HepG2 (cell line): ENCODE measurements around the gene OPTN. TPM values are rescaled to one million over a fixed set of nuclear protein-coding genes. Genes with fewer than 3 reads are reported as not detected.
A peak's percentile ranks its signal among the peaks of the same experiment; 100 is the strongest.

ENCODE experiments used
- BRCA1 ChIP-seq: sonication (generic); formaldehyde crosslinking; IDR thresholded peaks from 2 replicates; pipeline ENCODE4 v1.4.0; 2020; ENCODE audit warnings: missing genetic modification reagents
- DNMT3B ChIP-seq: conservative IDR thresholded peaks from 2 replicates; pipeline ENCODE4 v1.6.1; 2016; ENCODE audit warnings: missing biosample characterization, control low read depth
- FLYWCH1 ChIP-seq: sonication (generic); formaldehyde crosslinking; IDR thresholded peaks from 2 replicates; pipeline ENCODE4 v1.8.1; 2023; ENCODE audit warnings: mild to moderate bottlenecking, missing genetic modification reagents
- HDAC1 ChIP-seq: sonication (generic); formaldehyde crosslinking; IDR thresholded peaks from 2 replicates; pipeline ENCODE4 v1.5.1; 2020; ENCODE audit warnings: mild to moderate bottlenecking, missing genetic modification reagents
- HNRNPL ChIP-seq: fragments of 200-400 bp; formaldehyde crosslinking; IDR thresholded peaks from 2 replicates; pipeline ENCODE4 v1.6.1; 2017; ENCODE audit warnings: mild to moderate bottlenecking, low read depth, low read length
- IKZF5 ChIP-seq: IDR thresholded peaks from 2 replicates; pipeline ENCODE4 v1.6.1; 2018; ENCODE audit warnings: missing genetic modification reagents, mild to moderate bottlenecking, missing compliant biosample characterization
- LCORL ChIP-seq, 2 experiments: fragments of 450-650 bp in 1 of 2; sonication (generic) in 1 of 2; formaldehyde crosslinking in 1 of 2; IDR thresholded peaks; 2 replicates each; pipeline versions ENCODE4 v1.5.0 to v1.6.1; 2017 to 2020; ENCODE audit warnings: antibody characterized with exemption in 1 of 2, missing genetic modification reagents in 1 of 2
- MEF2D ChIP-seq: sonication (generic); formaldehyde crosslinking; IDR thresholded peaks from 2 replicates; pipeline ENCODE4 v1.5.1; 2020; ENCODE audit warnings: mild to moderate bottlenecking, missing genetic modification reagents
- MXD4 ChIP-seq: IDR thresholded peaks from 2 replicates; pipeline ENCODE4 v1.6.1; 2016; ENCODE audit warnings: mild to moderate bottlenecking, missing biosample characterization, missing genetic modification reagents
- NFYB ChIP-seq: sonication (generic); formaldehyde crosslinking; IDR thresholded peaks from 2 replicates; pipeline ENCODE4 v1.4.0; 2020; ENCODE audit warnings: missing genetic modification reagents
- TERF1 ChIP-seq: sonication (generic); formaldehyde crosslinking; IDR thresholded peaks from 2 replicates; pipeline ENCODE4 v1.8.0; 2022; ENCODE audit warnings: mild to moderate bottlenecking, missing genetic modification reagents, moderate library complexity
- TGIF2 ChIP-seq: IDR thresholded peaks from 2 replicates; pipeline ENCODE4 v1.6.1; 2016; ENCODE audit warnings: control low read depth, missing compliant biosample characterization
- TRAFD1 ChIP-seq: sonication (generic); formaldehyde crosslinking; IDR thresholded peaks from 2 replicates; pipeline ENCODE4 v1.5.1; 2020; ENCODE audit warnings: missing genetic modification reagents, mild to moderate bottlenecking, borderline replicate concordance
- ZBTB34 ChIP-seq: sonication (generic); formaldehyde crosslinking; IDR thresholded peaks from 2 replicates; pipeline ENCODE4 v1.8.0; 2022; ENCODE audit warnings: mild to moderate bottlenecking, missing genetic modification reagents
- ZFY ChIP-seq: sonication (generic); formaldehyde crosslinking; IDR thresholded peaks from 2 replicates; pipeline ENCODE4 v1.4.0; 2020; ENCODE audit warnings: missing genetic modification reagents
- ZNF414 ChIP-seq: sonication (generic); formaldehyde crosslinking; IDR thresholded peaks from 2 replicates; pipeline ENCODE4 v1.5.0; 2020; ENCODE audit warnings: missing genetic modification reagents
- polyA plus RNA-seq, 8 experiments: library from polyadenylated mRNA; depleted of rRNA in 3 of 8; stranded (reverse) in 7 of 8; unstranded in 1 of 8; fragments of >200 nt; fragmentation: Illumina TruSeq in 4 of 8; extraction: Trizol in 4 of 8; gene quantifications; 2 replicates each; pipeline versions ENCODE4 v1.2.1 to v1.2.3, GENCODE V29; 2011 to 2016; ENCODE audit warnings: low read depth in 4 of 8, missing spikeins in 1 of 8, mixed read lengths in 1 of 8; ENCODE audit not compliant: insufficient read depth in 1 of 8
- total RNA-seq, 5 experiments: library from RNA; depleted of rRNA; stranded (reverse); fragments of >200 nt; fragmentation: Illumina TruSeq; extraction: Trizol; gene quantifications; 2 replicates each; pipeline ENCODE4 v1.2.3, GENCODE V29; 2016; ENCODE audit warnings: low read depth in 1 of 5
- TF ChIP-seq, protein P1 (sequence below): IDR thresholded peaks from 2 replicates; pipeline ENCODE4 v1.6.1; 2012; ENCODE audit warnings: low read length, improper control_type of control experiment

The OPTN gene
- total and polyA plus RNA-seq, 2 of the 13 experiments (the other 11 are each of a cell fraction or from before 2014, with no cell fraction given) = 13.4 to 46.6 TPM

GRCh38 chr10:13102002-13102794, 2.2 kb downstream of the OPTN start (continued):
- TF ChIP-seq ZBTB34 (CRISPR knock-in tag) (no peak), MEF2D (CRISPR knock-in tag) (peak; percentile 70; the same call in 1 of the 2 replicates), LCORL (IDR thresholded peaks at IDR 0.05) (peak; percentile 67; the same call in 1 of the 2 replicates), LCORL (CRISPR knock-in tag; IDR thresholded peaks at IDR 0.05) (peak; percentile 98), BRCA1 (CRISPR knock-in tag) (no peak), HDAC1 (CRISPR knock-in tag) (peak; percentile 33; the same call in 1 of the 2 replicates), TRAFD1 (CRISPR knock-in tag) (no peak), HNRNPL (no peak), IKZF5 (CRISPR knock-in tag) (peak; percentile 31; the same call in 1 of the 2 replicates), TGIF2 (CRISPR knock-in tag) (no peak), ZNF414 (CRISPR knock-in tag) (peak; percentile 80; the same call in 1 of the 2 replicates), MXD4 (CRISPR knock-in tag) (no peak), DNMT3B (CRISPR knock-in tag) (no peak), FLYWCH1 (CRISPR knock-in tag) (no peak), ZFY (CRISPR knock-in tag) (peak; percentile 64), TERF1 (CRISPR knock-in tag) (no peak), NFYB (CRISPR knock-in tag) (peak; percentile 53; the same call in 1 of the 2 replicates)
- TF ChIP-seq, protein P1, sequence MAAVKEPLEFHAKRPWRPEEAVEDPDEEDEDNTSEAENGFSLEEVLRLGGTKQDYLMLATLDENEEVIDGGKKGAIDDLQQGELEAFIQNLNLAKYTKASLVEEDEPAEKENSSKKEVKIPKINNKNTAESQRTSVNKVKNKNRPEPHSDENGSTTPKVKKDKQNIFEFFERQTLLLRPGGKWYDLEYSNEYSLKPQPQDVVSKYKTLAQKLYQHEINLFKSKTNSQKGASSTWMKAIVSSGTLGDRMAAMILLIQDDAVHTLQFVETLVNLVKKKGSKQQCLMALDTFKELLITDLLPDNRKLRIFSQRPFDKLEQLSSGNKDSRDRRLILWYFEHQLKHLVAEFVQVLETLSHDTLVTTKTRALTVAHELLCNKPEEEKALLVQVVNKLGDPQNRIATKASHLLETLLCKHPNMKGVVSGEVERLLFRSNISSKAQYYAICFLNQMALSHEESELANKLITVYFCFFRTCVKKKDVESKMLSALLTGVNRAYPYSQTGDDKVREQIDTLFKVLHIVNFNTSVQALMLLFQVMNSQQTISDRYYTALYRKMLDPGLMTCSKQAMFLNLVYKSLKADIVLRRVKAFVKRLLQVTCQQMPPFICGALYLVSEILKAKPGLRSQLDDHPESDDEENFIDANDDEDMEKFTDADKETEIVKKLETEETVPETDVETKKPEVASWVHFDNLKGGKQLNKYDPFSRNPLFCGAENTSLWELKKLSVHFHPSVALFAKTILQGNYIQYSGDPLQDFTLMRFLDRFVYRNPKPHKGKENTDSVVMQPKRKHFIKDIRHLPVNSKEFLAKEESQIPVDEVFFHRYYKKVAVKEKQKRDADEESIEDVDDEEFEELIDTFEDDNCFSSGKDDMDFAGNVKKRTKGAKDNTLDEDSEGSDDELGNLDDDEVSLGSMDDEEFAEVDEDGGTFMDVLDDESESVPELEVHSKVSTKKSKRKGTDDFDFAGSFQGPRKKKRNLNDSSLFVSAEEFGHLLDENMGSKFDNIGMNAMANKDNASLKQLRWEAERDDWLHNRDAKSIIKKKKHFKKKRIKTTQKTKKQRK = no peak
